SIG-M5 (cell line): ENCODE results near the gene ABI3BP.

ENCODE experiments used
- DNase-seq: peaks from one replicate; lab custom pipeline; 2025; lab: John Stamatoyannopoulos, UW

ABI3BP gene

GRCh38 chr3:100831629-100832028 is 161.6 kb downstream of the ABI3BP start:
- no peak for DNase-seq

- DNase-seq, result no peak
Measured at GRCh38 chr3:100830931-100831330, 162.3 kb downstream of the ABI3BP start.

DNA sequence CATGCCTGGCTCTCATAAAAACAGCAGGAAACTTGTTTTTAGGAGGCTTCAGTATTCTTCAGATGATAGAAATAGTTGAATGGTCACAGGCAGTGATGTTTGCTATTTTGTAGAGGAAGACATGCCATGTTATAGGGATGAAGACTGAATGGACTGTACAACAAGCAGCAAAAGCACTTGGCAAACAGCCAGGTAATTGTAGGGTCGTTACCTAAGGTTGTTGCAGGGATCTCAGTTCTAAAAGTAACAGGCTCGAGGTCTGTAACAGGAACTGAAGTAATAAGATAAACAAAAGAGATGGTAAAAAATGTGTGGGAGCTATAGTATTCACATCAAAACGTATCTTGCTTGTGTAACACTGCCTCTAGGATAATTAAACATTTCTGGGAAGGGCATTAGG is 167.6 kb downstream of the ABI3BP start:
- DNase-seq, result no peak

DNA sequence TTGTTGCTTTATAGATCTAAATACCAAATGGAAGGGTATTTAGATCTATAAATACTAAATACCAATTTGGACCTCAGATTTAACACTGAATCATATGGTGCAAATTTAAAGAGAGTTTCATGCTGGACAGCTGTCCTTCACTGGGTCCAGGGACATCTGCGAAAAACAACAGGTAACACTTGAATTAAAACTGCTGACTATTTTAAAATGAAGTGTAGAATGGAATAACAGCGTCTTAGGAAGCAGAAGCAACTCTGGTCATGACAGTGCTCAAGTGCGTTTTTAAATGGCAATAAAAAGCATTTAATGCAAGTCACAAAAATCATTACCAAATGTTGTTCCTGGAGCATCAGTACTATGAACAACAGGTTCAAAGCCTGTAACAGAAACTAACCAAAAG is 177.6 kb downstream of the ABI3BP start:
- no peak for DNase-seq

- DNase-seq, result no peak
Measured at GRCh38 chr3:100813828-100814227, 179.4 kb downstream of the ABI3BP start.

DNA sequence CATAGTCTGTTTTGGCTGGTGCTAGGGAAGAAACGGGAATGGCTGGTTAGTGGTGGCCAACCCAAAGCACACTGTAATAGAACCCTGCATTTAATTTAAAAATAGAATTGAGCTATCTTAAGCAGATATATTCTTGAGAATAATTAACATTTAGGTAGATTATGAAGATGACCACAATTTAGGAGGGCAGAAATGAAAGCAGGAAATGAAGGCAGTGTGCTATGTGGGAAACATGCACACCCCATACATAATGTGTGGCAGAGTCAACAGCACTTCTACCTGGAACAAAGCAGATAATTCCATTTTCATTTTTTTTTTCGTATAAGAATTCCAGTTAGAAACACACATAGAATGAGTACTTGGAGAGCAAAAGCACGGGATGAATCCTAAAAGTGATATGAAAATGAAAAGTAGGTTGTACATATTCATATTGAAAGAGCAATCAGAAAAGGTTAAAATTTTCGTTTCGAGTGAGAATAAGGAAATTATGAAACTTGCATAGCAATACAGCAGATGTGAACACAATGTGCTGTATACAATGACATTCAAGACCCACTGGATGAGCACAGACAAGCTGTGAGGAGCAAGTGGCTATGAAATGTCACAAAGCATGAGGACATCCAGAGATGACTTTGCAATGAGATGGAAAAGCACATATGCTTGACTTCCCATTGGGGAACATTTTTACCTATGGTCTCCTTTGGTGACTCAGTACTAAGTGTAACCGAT is 181.3 kb downstream of the ABI3BP start:
- DNase-seq, result no peak

GRCh38 chr3:100810671-100811070 is 182.6 kb downstream of the ABI3BP start:
- DNase-seq, result no peak

GRCh38 chr3:100804631-100805030 is 188.6 kb downstream of the ABI3BP start:
- no peak for DNase-seq

GRCh38 chr3:100803711-100804110 is 189.5 kb downstream of the ABI3BP start:
- DNase-seq, result no peak

- no peak for DNase-seq
Measured at GRCh38 chr3:100802126-100802525, 191.1 kb downstream of the ABI3BP start.

- no peak for DNase-seq
Measured at GRCh38 chr3:100798012-100798411, 195.2 kb downstream of the ABI3BP start.

- no peak for DNase-seq
Measured at GRCh38 chr3:100796556-100796955, 196.7 kb downstream of the ABI3BP start.

GRCh38 chr3:100789579-100789978 is 203.6 kb downstream of the ABI3BP start:
- no peak for DNase-seq

DNA sequence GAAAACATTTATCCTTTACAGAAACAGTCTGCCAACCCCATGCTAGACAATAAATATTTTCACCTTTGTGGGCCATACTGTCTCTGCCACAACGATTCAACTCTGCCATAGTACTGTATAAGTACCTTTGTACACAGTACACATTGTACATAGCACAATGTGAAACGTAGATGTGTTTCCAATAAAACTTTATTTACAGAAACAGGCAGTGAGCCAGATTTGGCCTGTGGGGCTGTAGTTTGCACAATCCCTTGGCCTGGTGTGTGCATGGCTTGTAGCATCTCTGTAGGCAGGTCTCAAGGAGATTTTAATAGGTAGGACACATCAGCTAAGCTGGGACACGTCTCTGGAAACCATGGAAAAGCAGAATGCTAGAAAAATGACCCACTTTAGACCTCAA is 209.6 kb downstream of the ABI3BP start:
- no peak for DNase-seq

GRCh38 chr3:100782906-100783305 is 210.3 kb downstream of the ABI3BP start:
- DNase-seq, result no peak

DNA sequence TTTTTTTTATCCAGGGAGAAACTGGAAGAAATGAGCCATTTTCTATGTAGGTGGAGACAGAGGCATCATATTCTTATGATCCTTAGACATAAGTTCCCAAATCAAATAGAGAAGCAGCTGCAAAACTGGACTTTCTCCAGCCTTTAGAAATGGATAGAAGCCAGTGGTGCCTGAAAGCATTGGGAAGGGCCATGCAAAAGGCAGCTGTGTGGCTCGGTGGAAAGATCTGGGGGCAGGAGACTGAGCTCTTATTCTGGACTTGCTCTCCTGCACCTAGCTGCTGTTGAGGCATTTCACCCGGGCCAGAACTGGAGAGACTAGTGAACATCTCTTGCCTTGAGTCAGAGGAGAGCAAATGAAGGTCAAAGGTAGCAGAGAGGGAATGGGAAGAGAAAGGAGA is 210.9 kb downstream of the ABI3BP start:
- no peak for DNase-seq

DNA sequence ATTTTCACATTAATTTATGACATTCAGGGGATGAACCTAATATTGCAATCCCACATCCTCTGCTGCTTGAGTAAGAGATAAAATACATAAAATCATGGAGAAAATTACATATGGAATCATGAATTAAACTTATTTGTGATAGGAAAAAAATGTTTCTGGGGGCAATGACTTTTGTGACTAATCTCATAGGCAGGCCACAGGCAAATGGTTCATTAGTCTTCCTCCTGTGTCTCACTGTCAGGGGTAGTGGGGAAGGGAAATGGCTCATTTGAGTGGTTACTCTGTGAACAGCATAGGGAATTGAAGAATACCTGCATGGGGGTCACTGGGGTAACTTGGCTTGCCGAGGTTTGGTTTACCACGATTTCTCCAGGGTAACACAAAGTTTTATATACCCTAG is 211.9 kb downstream of the ABI3BP start:
- DNase-seq, result no peak

GRCh38 chr3:100780071-100780622 is 213.1 kb downstream of the ABI3BP start:
- no peak for DNase-seq

- DNase-seq, result no peak
Measured at GRCh38 chr3:100779480-100779879, 213.7 kb downstream of the ABI3BP start.

DNA sequence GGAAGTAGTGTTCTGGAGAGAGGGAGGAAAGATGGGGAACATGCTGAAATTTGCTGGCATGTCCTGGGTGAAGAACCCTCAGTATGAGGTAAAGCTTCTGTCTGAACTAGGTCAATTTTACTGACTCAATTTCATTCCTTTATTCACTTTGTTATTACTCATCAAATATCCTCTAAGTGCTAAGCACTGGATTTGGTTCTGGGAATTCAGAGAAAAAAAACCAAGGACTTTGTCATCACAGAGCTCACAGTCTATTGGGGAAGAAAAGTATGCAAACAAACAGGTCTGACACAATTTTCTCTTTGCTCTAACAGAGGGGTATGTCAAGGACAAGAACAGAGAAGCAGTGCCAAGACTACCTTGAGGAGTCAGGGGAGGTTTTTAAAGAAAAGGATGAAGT is 215.9 kb downstream of the ABI3BP start:
- no peak for DNase-seq

GRCh38 chr3:100776746-100777145 is 216.5 kb downstream of the ABI3BP start:
- no peak for DNase-seq

DNA sequence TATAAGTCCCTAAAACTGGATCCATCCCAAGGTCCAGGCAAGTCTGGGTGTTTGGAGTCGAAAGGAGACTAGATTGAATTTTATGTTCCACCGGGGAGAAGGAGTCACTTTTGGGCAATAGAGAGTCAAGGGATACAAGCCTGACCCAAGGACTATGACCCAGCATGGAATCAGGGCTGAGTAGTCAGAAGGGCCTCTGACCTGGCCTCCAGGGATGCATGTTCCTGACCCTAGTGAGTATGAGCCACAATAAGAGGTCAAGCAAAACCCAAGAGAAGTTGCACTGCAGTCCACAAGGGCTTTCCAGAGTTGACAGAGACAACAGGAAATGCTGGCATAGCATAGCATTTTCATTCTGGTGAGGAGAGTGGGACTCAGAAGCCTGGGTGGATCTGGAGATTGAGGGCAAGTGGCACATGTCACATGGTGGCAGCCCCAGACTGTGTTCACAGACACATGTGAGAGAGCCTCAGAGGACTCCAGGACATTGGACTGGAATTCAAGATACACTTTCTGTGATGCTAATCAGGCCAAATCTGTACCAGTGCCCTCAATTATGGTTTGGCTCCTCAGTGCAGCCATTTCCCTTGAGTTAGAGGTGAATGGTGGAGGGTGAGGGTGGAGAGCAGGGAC is 217.0 kb downstream of the ABI3BP start:
- no peak for DNase-seq

DNA sequence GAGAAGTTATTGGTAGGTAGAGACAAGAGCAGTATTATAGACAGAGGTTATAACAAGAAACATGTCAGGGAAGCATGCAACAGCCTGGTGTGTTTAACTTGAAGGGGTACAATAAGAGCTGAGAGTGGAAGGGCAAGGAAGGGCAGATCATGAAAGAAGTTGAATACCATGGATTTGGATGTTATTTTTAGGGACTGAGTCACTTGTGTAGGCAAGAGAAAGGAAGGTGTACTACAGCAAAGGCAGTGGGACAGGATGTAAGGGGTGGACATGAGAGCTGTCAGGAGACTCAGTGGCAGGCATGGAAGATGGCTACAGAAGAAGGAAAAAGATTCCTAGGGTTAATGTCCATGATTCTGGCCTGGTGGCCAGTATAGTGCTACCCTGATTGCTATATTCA is 217.6 kb downstream of the ABI3BP start:
- DNase-seq, result no peak

DNA sequence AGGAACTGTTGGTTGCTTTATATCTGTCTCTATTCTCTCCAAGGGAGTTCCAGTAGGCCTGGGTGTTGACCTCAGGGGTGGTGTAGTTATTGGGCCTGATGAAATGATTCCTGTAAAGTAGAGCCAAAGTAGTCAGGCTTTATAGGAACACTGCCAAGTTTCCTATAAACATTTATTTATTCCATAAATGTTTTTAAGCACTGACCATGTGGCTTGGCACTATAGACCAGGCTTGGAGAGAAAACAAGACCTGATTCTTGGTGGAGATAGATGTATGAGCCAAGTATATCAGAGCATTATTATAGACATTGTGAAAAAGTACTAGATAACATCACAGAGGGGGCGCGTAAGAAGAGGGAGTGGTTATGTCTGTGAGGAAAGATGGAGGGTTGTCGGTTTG is 218.0 kb downstream of the ABI3BP start:
- no peak for DNase-seq
